SK-N-SH (cell line): ENCODE results near the gene INPP5A. TPM values are rescaled to one million over a fixed set of nuclear protein-coding genes. Genes with fewer than 3 reads are reported as not detected.

ENCODE experiments used
- CTCF ChIA-PET: fragments of 300-600, 350-600 bp; formaldehyde crosslinking; extraction: SDS; loops from one replicate; lab custom pipeline; 2021; lab: Yijun Ruan, JAX
- POLR2A ChIA-PET: fragments of 350-600 bp; sonication (Branson Sonifier 250); formaldehyde crosslinking; extraction: SDS; loops from one replicate; lab custom pipeline; 2020; ENCODE audit warnings: antibody characterized with exemption, inconsistent platforms; lab: Yijun Ruan, JAX
- DNase-seq: peaks from one replicate; pipeline ENCODE4 v3.0.0; 2012
- H2AFZ ChIP-seq: fragments of 200-600 bp; sonication (generic); 2 replicates; pipeline ENCODE4 v1.8.1; 2016; ENCODE audit warnings: antibody characterized with exemption, mild to moderate bottlenecking, low read depth
- H3F3A ChIP-seq: fragments of 200-600 bp; sonication (generic); replicated peaks from 2 replicates; pipeline ENCODE3; 2016; ENCODE audit warnings: antibody characterized with exemption, mild to moderate bottlenecking; ENCODE audit not compliant: insufficient read depth
- H3K27ac ChIP-seq, 2 experiments: fragments of 200-500 bp in 1 of 2; fragments of 200-600 bp in 1 of 2; sonication (Bioruptor generic) in 1 of 2; sonication (generic), shearing (Covaris generic) in 1 of 2; 2 replicates each; pipeline versions ENCODE4 v1.5.1 to v1.6.1; 2014 to 2016; ENCODE audit warnings: low read depth in 2 of 2, inconsistent platforms in 1 of 2, low read length in 1 of 2, mild to moderate bottlenecking in 1 of 2, mixed read lengths in 1 of 2
- H3K27me3 ChIP-seq: fragments of 200-600 bp; sonication (generic), shearing (Covaris generic); 2 replicates; pipeline ENCODE4 v1.6.1; 2016; ENCODE audit warnings: mixed run types; ENCODE audit not compliant: insufficient read depth
- H3K36me3 ChIP-seq, 2 experiments: fragments of 200-500 bp in 1 of 2; fragments of 200-600 bp in 1 of 2; sonication (Bioruptor generic) in 1 of 2; sonication (generic) in 1 of 2; replicated peaks in 1 of 2; 2 replicates each; pipeline versions ENCODE3 to v1.5.1; 2014 to 2016; ENCODE audit warnings: low read length in 1 of 2, mild to moderate bottlenecking in 1 of 2; ENCODE audit not compliant: insufficient read depth in 2 of 2, control insufficient read depth in 1 of 2
- H3K4me1 ChIP-seq, 2 experiments: fragments of 200-500 bp in 1 of 2; fragments of 200-600 bp in 1 of 2; sonication (Bioruptor generic) in 1 of 2; sonication (generic), shearing (Covaris generic) in 1 of 2; 2 replicates each; pipeline versions ENCODE4 v1.5.1 to v1.6.1; 2014 to 2016; ENCODE audit warnings: low read depth in 1 of 2, low read length in 1 of 2, mixed run types in 1 of 2; ENCODE audit not compliant: insufficient read depth in 2 of 2, control insufficient read depth in 1 of 2
- H3K4me2 ChIP-seq: fragments of 200-600 bp; sonication (generic), shearing (Covaris generic); 2 replicates; pipeline ENCODE4 v1.6.1; 2017; ENCODE audit warnings: mixed run types
- H3K4me3 ChIP-seq, 2 experiments: fragments of 200-500 bp in 1 of 2; fragments of 200-600 bp in 1 of 2; sonication (Bioruptor generic) in 1 of 2; sonication (generic), shearing (Covaris generic) in 1 of 2; 2 replicates each; pipeline versions ENCODE4 v1.5.1 to v1.8.1; 2014 to 2016; ENCODE audit warnings: low read depth in 2 of 2, inconsistent platforms in 1 of 2, low read length in 1 of 2, mild to moderate bottlenecking in 1 of 2, mixed read lengths in 1 of 2, moderate library complexity in 1 of 2
- H3K79me2 ChIP-seq: fragments of 200-600 bp; sonication (generic); 2 replicates; pipeline ENCODE4 v1.8.1; 2017; ENCODE audit warnings: mild to moderate bottlenecking; ENCODE audit not compliant: insufficient read depth
- H3K9ac ChIP-seq: fragments of 200-600 bp; sonication (generic); 2 replicates; pipeline ENCODE4 v1.6.1; 2017; ENCODE audit warnings: mixed run types
- H3K9me2 ChIP-seq: fragments of 200-600 bp; sonication (generic); 2 replicates; pipeline ENCODE4 v1.6.1; 2017; ENCODE audit warnings: mixed run types
- H3K9me3 ChIP-seq: fragments of 200-600 bp; sonication (generic); 2 replicates; pipeline ENCODE4 v1.6.1; 2017; ENCODE audit warnings: mixed run types, mild to moderate bottlenecking, moderate library complexity
- H4K20me1 ChIP-seq: fragments of 200-600 bp; sonication (generic); 2 replicates; pipeline ENCODE4 v1.6.1; 2017; ENCODE audit warnings: mild to moderate bottlenecking, mixed run types; ENCODE audit not compliant: insufficient read depth
- CHD2 ChIP-seq: fragments of 150-350 bp; IDR thresholded peaks from 2 replicates; pipeline ENCODE4 v1.6.1; 2018; ENCODE audit warnings: low read length; ENCODE audit not compliant: partially characterized antibody
- CTCF ChIP-seq: fragments of 200-600 bp; sonication (generic); IDR thresholded peaks from 2 replicates; pipeline ENCODE4 v1.6.1; 2017; ENCODE audit warnings: antibody characterized with exemption, mild to moderate bottlenecking, moderate library complexity
- FOXM1 ChIP-seq: IDR thresholded peaks from 2 replicates; pipeline ENCODE4 v1.4.0; 2012; ENCODE audit warnings: low read depth, mild to moderate bottlenecking
- GABPA ChIP-seq: IDR thresholded peaks from 2 replicates; pipeline ENCODE4 v1.4.0; 2012; ENCODE audit warnings: low read depth, mild to moderate bottlenecking
- GATA2 ChIP-seq: sonication (generic); formaldehyde crosslinking; IDR thresholded peaks from 2 replicates; pipeline ENCODE4 v1.5.0; 2020; ENCODE audit warnings: mild to moderate bottlenecking, missing genetic modification reagents
- IRF3 ChIP-seq: fragments of 150-350 bp; IDR thresholded peaks from 2 replicates; pipeline ENCODE4 v1.6.1; 2016; ENCODE audit warnings: mild to moderate bottlenecking, low read depth, low read length
- MAX ChIP-seq: IDR thresholded peaks from 2 replicates; pipeline ENCODE4 v1.4.0; 2012; ENCODE audit warnings: low read depth
- POLR2AphosphoS5 ChIP-seq: IDR thresholded peaks from 2 replicates; pipeline ENCODE4 v1.6.1; 2012; ENCODE audit warnings: low read depth, low read length
- RCOR1 ChIP-seq: fragments of 150-350 bp; IDR thresholded peaks from 2 replicates; pipeline ENCODE4 v1.6.1; 2017; ENCODE audit warnings: antibody characterized with exemption, low read length
- RFX5 ChIP-seq: IDR thresholded peaks from 2 replicates; pipeline ENCODE4 v1.6.1; 2012; ENCODE audit warnings: mild to moderate bottlenecking, improper control_type of control experiment, low read length
- RXRA ChIP-seq: IDR thresholded peaks from 2 replicates; pipeline ENCODE4 v1.4.0; 2012; ENCODE audit warnings: low read depth, mild to moderate bottlenecking, borderline replicate concordance
- SIN3A ChIP-seq: IDR thresholded peaks from 2 replicates; pipeline ENCODE4 v1.6.1; 2012; ENCODE audit warnings: low read depth, mild to moderate bottlenecking, low read length, moderate library complexity, borderline replicate concordance
- SMC3 ChIP-seq: IDR thresholded peaks from 2 replicates; pipeline ENCODE4 v1.6.1; 2012; ENCODE audit warnings: low read depth, low read length, improper control_type of control experiment
- TAF1 ChIP-seq: IDR thresholded peaks from 2 replicates; pipeline ENCODE4 v1.6.1; 2012; ENCODE audit warnings: low read depth, mild to moderate bottlenecking, low read length, moderate library complexity, borderline replicate concordance
- TEAD4 ChIP-seq: IDR thresholded peaks from 2 replicates; pipeline ENCODE4 v1.4.0; 2012; ENCODE audit warnings: mild to moderate bottlenecking, borderline replicate concordance; ENCODE audit not compliant: insufficient read depth
- USF2 ChIP-seq: fragments of 150-350 bp; IDR thresholded peaks from 2 replicates; pipeline ENCODE4 v1.6.1; 2017; ENCODE audit warnings: antibody characterized with exemption, low read length, low read depth, borderline replicate concordance
- YY1 ChIP-seq: IDR thresholded peaks from 2 replicates; pipeline ENCODE4 v1.4.0; 2012; ENCODE audit warnings: low read depth, mild to moderate bottlenecking
- WGBS: methylation state at CpG from one replicate; pipeline ENCODE4 v1.1.6; 2017; ENCODE audit warnings: low lambda C conversion rate; 5-methylcytosine and 5-hydroxymethylcytosine counted together
- polyA plus RNA-seq, 3 experiments: library from polyadenylated mRNA; depleted of rRNA; stranded (reverse); fragments of >200 nt; gene quantifications; 2 replicates each; pipeline ENCODE4 v1.2.3, GENCODE V29; 2012

INPP5A gene
- polyA plus RNA-seq, 1 of the 3 experiments (the other 2 are of a cell fraction): 12.0 TPM

- DNase-seq: no peak
- Histone ChIP-seq H3K79me2 (peaks cover 23% of the 10 kb centered on the region), H3K27ac (no peak overlapping the region), H3K36me3 (no peaks in the 10 kb centered on the region), H4K20me1 (peaks cover 41% of the 10 kb centered on the region), H3K27me3 (no peaks in the 10 kb centered on the region), H3K9me3 (no peaks in the 10 kb centered on the region), H3K4me1 (peaks cover 0 to 16% of the 10 kb centered on the region in 2 experiments; a peak in 1 of 4 replicates), H2AFZ (no peak overlapping the region), H3K9ac (no peak overlapping the region), H3K9me2 (no peaks in the 10 kb centered on the region), H3F3A (no peaks in the 10 kb centered on the region), H3K4me2 (no peak overlapping the region), H3K4me3 (no peak overlapping the region)
- CTCF ChIA-PET: interaction anchor here (0.8 to 2.5 kb wide), 3 partner anchors 49 to 122 kb away, joined by 3 to 7 read pairs (median 3); no protein-coding TSS in a partner anchor
- no peak for TF ChIP-seq IRF3
- TF ChIP-seq YY1: no peak
- TF ChIP-seq RCOR1: no peak
- TF ChIP-seq SIN3A: no peak
- no peak for TF ChIP-seq RXRA
- TF ChIP-seq USF2: no peak
- no peak for TF ChIP-seq TEAD4
- no peak for TF ChIP-seq GABPA
- TF ChIP-seq CHD2: no peak
- no peak for TF ChIP-seq CTCF
- TF ChIP-seq TAF1: no peak
- no peak for TF ChIP-seq MAX
- TF ChIP-seq GATA2: no peak
- TF ChIP-seq FOXM1: no peak
- no peak for TF ChIP-seq POLR2AphosphoS5
- TF ChIP-seq SMC3: no peak
- no peak for TF ChIP-seq RFX5
- POLR2A ChIA-PET: no interaction called here
- 67% methylated on average over 1 of the region's 1 CpG for WGBS
These were observed 43.0 kb downstream of the INPP5A start for GRCh38 chr10:132580617-132581016.
